C1 segment of cervical spinal cord (tissue), 14 donors: ENCODE data around the gene ATP5IF1.

Experiments
- DNase-seq, 14 donors: peaks; one replicate each; lab custom pipeline; 2025; lab: John Stamatoyannopoulos, UW

ATP5IF1 gene

DNA sequence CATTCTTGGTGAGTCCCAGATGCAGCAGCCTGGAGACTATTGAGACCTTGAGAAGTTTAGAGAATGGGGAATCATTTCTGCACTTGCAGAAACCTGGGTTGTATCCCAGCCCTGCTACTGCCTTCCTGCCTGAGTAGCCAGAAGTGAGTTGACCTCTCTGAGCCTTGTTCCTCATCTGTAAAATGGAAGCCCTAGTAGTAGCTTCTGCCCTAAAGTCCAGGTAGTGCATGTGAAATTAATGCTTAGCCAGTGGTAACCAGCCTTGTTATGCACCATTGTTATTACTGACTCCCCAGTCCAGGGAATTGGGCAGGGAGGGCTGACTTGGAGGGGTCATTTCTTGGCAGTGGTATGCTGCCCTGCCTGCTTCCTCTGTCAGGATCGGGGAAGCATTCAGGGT lies 29.0 kb downstream of the ATP5IF1 start:
- no peak for DNase-seq

DNA sequence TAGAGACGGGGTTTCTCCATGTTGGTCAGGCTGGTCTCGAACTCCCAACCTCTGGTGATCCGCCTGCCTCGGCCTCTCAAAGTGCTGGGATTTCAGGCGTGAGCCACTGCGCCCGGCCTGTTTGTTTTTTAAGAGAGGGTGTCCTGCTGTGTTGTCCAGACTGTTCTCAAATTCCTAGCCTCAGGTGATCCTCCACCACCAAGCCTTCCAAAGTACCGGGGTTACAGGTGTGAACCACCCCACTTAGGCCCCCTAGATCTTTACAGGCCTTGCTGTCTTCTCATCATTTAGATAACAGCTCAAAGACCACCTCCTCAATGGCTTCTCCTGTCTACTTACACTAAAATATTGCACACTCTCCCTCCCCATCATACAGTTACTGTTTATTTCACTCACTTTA lies 29.7 kb downstream of the ATP5IF1 start:
- DNase-seq: no peak

DNA sequence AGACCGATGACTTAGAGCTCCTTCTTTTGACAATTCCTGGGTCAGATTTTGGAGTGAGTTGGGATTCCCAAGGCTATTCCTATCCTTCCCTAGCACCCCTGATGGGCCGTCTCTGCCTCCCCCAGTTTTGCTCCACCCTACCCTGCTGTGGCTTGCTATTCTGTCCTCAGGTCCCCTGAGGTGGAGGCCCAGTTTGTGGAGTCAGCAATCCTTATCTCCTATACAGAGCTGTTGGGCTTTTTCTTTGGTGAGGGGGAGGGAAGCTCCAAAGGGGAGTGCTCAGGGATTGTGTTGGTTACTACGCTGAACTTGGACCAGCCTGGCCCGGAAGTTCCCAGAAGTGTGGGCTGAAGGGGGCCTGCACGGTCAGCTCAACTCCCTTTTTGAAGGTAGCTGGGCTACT lies 31.0 kb downstream of the ATP5IF1 start:
- DNase-seq: no peak

DNA sequence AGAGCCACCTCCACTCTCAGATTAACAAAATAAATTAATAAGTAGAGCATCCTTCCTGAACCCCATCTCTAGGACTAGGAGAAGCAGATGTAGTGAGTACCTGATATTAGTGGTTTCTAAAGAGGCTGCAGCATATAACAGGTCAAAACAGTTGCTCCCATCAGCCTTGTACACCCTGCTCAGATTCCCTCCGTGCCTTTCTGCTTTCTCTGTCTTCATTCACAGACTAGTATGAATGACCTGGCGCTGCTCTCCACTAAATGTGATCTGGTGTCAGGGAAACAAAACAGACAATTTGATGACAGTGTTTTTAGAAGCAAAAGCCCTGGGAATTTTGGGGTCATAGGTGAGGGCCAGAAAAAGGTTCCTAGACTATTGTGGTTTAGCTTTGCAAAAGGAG lies 31.7 kb downstream of the ATP5IF1 start:
- no peak for DNase-seq

DNA sequence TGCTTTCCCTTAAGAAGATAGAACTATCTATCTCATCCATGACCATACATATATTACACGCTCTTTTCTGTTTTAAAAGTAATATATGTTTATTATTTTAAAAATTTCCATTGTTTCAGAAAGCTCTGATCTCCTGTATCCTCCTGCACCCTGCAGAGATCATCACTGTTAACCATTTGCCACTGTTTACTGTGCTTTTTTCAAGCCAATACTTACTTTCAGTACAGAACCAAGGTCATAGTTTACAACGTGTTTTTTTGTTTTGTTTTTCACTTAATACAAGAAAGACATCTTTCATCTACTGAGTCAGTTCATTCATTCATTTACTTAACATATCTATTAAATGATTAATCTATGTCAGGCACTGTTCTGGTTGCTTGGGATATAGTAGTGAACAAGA lies 33.6 kb downstream of the ATP5IF1 start:
- DNase-seq: no peak

DNA sequence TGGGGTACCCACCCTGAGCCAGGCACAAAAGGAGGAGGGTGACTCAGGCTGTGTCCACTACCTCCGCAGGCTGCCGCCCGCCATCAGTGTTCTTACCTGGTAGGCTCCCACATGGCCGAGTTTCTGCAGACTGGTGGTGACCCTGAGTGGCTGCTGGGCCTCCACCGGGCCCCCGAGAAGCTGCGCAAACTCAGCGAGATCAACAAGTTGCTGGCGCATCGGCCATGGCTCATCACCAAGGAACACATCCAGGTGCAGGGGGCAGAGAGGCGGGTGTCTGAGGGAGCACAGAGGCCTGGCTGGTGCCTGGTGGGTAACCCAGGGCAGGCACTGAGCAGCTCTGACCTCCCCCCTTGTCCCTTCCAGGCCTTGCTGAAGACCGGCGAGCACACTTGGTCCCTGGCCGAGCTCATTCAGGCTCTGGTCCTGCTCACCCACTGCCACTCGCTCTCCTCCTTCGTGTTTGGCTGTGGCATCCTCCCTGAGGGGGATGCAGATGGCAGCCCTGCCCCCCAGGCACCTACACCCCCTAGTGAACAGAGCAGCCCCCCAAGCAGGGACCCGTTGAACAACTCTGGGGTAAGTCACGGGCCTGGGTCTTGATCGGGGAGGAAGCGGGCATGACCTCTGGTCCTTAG lies 36.4 kb downstream of the ATP5IF1 start:
- no peak for DNase-seq

DNA sequence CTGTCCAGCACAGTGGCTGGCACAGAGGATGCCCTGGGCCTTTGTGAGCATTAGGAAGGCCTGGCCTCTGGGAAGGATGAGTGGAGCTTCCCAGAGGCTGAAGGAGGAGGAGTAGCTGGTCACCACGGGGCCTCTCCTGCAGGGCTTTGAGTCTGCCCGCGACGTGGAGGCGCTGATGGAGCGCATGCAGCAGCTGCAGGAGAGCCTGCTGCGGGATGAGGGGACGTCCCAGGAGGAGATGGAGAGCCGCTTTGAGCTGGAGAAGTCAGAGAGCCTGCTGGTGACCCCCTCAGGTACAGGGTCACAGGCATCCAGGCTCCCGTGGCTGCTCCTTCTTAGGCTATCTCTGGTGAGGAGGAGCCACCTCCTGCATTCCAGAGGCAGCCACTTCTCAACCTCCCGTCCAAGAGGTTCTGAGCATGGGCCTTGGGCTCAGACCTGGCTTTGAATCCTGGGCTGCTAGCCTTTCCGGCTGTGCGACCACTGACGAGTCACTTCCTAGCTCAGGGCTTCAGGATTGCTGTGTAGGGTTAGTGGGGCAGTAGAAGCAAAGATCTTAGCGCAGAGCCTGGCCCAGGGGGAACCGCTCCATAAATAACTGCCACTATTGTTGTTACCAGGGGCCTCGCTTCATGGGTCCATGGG lies 37.4 kb downstream of the ATP5IF1 start:
- DNase-seq: no peak

DNA sequence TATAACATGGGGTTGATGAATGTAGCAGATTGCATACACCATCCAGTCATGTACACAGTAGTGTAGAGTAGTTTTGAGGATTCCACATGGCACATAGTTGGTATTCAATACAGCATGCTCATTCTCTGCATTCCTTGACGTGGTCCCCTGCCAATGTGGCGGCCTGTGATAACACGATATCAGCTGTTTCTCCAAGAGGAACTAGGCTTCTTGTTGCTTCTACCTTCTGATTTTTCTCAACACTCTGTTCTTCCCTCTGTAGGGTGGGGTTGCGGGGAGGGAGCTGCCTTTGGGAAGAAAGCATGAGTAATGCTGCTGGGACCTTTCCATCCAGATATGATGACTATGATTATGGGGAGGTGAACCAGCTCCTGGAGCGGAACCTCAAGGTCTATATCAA lies 42.8 kb downstream of the ATP5IF1 start:
- DNase-seq: no peak

DNA sequence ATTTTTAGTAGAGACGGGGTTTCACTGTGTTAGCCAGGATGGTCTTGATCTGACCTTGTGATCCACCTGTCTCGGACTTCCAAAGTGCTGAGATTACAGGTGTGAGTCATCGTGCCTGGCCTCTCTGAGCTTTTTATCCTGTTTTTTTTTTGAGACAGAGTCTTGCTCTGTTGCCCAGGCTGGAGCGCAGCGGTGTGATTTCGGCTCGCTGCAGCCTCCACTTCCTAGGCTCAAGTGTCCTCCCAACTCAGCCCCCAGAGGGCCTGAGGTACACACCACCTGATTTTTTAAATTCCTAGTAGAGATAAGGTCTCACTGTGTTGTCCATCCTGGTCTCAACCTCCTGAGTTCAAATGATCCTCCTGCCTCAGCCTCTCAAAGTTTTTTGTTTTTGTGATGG lies 43.8 kb downstream of the ATP5IF1 start:
- no peak for DNase-seq

DNA sequence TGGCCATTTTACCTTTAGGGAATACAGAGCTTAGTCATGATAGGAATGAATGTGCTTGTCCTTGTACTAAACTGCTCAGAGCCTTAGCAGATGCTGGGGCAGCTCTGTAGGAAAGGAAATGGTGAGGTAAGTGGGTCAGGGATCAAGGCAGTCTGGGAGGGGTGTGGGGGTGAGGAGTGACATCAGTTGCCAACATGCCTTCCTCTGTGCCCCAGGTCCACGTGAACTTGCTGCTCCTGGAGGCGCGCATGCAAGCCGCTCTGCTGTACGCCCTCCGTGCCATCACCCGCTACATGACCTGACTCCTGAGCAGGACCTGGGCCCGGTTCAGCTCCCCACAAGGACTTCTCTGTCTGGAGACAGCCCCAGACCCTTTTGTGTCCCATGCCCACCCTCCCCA lies 44.6 kb downstream of the ATP5IF1 start:
- no peak for DNase-seq

DNA sequence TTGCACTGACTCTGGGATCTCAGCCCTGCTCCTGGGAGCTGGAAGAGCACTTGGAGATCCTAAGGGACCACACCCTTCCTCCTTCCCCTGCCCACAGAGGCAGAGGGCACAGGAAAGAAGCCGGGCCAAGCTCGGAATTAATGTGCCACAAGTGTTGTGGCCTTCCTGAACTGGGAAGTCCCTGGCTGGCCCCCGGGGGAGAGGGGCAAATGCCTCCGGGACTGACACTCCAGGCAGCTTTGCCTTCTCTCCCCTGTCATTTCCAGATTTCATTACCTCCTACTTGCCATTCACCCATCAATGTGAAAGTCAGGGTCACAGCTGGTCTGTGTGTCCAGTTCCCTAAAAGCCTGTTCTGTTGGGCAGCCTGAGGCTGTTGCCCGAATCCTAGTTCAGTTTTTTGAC lies 45.1 kb downstream of the ATP5IF1 start:
- DNase-seq: no peak

DNA sequence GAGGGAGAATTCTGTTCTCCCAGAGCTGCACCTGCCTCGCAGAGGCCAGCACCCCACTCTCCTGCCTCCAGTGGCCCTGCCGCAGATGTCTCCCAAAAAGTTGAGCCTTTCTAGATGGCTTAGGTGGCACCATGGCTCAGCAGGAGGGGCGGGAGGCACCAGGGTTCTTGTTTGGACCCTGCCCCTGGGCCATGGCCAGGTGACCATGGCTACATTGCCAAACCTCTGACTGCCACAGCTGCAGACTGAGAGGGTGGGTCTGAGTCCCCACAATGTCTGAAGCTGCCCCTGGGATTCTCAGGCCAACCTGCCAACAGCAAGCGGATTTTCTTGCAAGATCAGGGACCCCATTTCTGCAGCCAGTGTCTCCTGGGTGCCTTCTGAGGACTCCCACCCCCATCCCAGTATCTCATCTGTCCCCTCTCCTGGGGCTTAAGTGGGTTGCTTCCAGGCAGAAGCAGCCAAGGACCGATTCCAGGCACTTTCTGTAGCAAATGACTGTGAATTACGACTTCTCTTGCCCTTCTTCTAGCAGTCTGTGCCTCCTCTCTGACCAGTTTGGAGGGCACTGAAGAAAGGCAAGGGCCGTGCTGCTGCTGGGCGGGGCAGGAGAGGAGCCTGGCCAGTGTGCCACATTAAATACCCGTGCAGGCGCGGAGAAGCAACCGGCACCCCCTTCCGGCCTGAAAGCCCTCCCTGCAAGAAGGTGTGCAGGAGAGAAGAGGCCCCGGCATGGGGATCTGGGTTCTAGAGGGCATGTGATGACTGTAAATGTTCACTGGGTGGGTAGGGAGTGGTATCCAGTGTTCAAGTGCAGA lies 45.9 kb downstream of the ATP5IF1 start:
- DNase-seq: no peak

DNA sequence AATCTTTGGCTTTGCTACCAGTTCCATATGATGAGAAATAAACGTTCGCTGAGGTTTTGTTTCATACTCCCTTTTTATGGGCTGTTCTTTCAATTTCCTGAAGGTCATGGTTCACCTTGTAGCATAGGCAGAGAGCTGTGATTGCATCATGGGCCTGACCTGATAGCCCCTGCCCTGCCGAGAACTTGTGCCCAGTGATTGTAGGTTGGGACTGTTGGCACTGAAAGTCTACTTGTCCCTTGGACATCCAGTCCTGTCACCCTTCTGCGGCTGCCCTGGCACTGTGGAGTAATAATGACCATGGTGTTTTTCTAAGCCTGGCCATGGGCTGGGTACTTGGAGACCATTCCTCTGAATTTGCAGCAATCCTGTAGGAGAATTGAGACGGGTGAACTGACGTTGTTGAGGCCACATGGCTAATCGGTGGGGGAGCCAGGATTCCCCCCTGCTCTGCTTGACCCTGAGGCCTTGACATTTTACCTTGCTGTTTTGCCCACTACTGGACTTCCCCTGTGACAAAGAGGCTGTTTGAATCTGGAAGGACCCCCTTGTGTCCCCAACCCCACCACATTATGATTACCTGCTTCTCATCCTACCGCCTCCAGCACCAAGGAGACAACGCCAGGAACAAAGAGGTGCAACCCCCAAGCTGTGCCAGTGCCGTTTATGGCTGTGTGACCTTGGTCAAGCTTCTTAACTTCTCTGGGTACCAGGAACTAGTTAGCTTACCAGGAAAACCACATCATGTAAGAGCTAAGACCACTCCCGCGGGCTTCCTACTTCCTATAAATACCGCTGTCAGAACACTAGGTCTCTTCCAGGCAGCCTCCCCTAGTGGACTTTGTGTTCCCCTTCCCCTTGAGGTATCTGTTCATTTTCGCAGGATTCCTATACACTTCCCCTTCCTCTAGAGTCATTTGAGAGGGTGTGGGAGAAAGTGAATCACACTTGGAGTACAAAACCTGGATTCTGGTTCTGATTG lies 46.8 kb downstream of the ATP5IF1 start:
- DNase-seq: no peak

DNA sequence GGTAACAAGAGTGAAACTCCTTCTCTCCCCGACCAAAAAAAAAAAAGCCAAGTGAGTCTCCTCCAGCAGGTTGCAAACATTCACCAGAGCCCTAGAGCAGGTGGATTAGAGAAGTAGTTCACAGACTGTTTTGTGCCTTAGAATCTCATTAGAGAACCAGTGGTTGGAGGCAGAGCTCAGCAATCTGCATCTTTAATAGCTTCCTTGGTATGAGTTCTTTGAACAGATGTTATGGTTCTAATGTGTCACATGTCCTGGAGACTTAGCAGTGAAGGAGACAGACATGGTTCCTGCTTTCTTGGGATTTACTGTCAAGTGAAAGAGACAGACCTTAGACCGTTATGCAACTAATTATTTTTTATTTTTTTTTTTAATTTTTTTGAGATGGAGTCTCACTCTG lies 50.2 kb downstream of the ATP5IF1 start:
- no peak for DNase-seq
